Neural crest cell (in vitro differentiated cells): ENCODE data around the gene PLCL1. TPM values are rescaled to one million over a fixed set of nuclear protein-coding genes. Genes with fewer than 3 reads are reported as not detected.

ENCODE experiments used
- DNase-seq: peaks from one replicate; pipeline ENCODE4 v3.0.0; 2021; ENCODE audit warnings: low read depth, mixed read lengths, low spot score
- H3K27ac Mint-ChIP-seq: one replicate; pipeline ENCODE4 v1.8.0; 2021; ENCODE audit warnings: mild to moderate bottlenecking, mixed read lengths; ENCODE audit not compliant: unreplicated experiment
- H3K27me3 Mint-ChIP-seq: 2 replicates; pipeline ENCODE4 v1.8.0; 2021; ENCODE audit warnings: low read depth, mild to moderate bottlenecking, mixed read lengths
- H3K36me3 Mint-ChIP-seq: 2 replicates; pipeline ENCODE4 v1.8.0; 2021; ENCODE audit warnings: low read depth, mild to moderate bottlenecking, mixed read lengths
- H3K4me1 Mint-ChIP-seq: 2 replicates; pipeline ENCODE4 v1.8.0; 2021; ENCODE audit warnings: mixed read lengths
- H3K4me3 Mint-ChIP-seq: one replicate; pipeline ENCODE4 v1.8.0; 2021; ENCODE audit warnings: mild to moderate bottlenecking, mixed read lengths
- H3K9me3 Mint-ChIP-seq: 2 replicates; pipeline ENCODE4 v1.8.0; 2021; ENCODE audit warnings: mixed read lengths
- total RNA-seq: library from RNA; stranded (reverse); gene quantifications from 2 replicates; pipeline ENCODE4 v1.2.1, GENCODE V29; 2021
- TF ChIP-seq, protein P1 (sequence below): fragments of 200-600 bp; sonication (generic); conservative IDR thresholded peaks from 2 replicates; pipeline ENCODE4 v1.5.0; 2021; ENCODE audit warnings: antibody characterized with exemption, mild to moderate bottlenecking

PLCL1 gene
- total RNA-seq, 1 donor from 2014 or later: 0.72 TPM

DNA sequence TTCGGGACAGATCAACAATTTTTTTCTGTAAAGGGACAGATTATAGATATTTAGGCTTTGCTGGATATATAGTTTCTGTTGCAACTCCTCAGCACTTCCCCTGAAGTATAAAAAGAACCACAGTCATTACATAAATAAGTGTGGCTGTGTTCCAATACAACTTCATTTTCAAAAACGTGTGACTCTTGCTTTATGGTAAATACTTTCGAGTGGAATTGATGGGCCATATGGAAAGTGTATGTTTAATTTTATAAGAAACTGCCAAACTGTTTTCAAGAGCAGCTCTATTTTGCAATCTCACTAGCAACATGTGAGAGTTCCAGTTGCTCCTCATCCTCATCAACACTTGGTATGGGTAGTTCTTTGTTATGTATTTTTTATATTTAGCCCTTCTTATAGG lies 370.9 kb downstream of the PLCL1 start:
- TF ChIP-seq, protein P1, sequence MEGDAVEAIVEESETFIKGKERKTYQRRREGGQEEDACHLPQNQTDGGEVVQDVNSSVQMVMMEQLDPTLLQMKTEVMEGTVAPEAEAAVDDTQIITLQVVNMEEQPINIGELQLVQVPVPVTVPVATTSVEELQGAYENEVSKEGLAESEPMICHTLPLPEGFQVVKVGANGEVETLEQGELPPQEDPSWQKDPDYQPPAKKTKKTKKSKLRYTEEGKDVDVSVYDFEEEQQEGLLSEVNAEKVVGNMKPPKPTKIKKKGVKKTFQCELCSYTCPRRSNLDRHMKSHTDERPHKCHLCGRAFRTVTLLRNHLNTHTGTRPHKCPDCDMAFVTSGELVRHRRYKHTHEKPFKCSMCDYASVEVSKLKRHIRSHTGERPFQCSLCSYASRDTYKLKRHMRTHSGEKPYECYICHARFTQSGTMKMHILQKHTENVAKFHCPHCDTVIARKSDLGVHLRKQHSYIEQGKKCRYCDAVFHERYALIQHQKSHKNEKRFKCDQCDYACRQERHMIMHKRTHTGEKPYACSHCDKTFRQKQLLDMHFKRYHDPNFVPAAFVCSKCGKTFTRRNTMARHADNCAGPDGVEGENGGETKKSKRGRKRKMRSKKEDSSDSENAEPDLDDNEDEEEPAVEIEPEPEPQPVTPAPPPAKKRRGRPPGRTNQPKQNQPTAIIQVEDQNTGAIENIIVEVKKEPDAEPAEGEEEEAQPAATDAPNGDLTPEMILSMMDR: no peak
- no peak for DNase-seq
- peaks cover 2% of the 10 kb centered on the region for H3K36me3 Mint-ChIP-seq
- no peaks in the 10 kb centered on the region for H3K4me1 Mint-ChIP-seq
- no peaks in the 10 kb centered on the region for H3K27me3 Mint-ChIP-seq
- H3K4me3 Mint-ChIP-seq: no peak overlapping the region
- no peak overlapping the region for H3K27ac Mint-ChIP-seq
- peaks cover 14% of the 10 kb centered on the region for H3K9me3 Mint-ChIP-seq

DNA sequence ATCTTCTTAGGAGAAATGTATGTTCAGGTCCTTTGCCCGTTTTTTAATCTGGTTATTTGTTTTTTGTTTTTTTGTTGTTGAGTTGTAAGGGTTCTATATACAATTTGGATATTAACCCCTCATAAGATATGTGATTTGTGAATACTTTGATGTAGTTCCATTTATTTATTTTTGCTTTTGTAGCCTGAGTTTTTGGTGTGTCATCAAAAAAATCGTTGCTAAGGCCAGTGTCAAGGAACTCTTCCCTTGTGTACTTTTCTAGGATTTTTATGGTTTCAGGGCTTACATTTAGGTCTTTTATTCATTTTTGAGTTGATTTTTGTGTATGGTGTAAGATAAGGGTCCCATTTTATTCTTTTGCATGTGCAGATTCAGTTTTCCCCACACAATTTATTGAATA lies 372.6 kb downstream of the PLCL1 start:
- H3K27me3 Mint-ChIP-seq: no peaks in the 10 kb centered on the region
- TF ChIP-seq, protein P1: no peak
- no peaks in the 10 kb centered on the region for H3K4me1 Mint-ChIP-seq
- no peak for DNase-seq
- no peak overlapping the region for H3K4me3 Mint-ChIP-seq
- H3K36me3 Mint-ChIP-seq: peaks cover 2% of the 10 kb centered on the region
- H3K27ac Mint-ChIP-seq: no peak overlapping the region
- peaks cover 15% of the 10 kb centered on the region for H3K9me3 Mint-ChIP-seq

DNA sequence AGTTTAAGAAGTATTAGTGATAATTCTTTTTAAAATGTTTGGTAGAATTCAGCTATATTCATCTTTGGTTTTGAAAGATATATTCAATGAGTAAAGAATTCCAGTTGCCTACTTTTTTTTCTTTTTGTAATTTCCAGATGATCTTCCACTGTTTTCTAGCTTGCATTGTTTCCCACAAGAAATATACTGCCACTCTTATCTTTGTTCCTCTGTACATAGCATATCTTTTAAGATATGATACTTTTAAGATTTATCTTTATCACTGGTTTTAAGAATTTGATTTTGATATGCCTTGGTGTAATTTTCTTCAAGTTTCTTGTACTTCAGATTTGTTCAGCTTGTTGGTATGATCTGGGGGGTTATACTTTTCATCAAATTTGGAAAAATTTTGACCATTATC lies 374.4 kb downstream of the PLCL1 start:
- Mint-ChIP-seq H3K27ac (no peak overlapping the region), H3K4me3 (no peak overlapping the region), H3K9me3 (peaks cover 15% of the 10 kb centered on the region), H3K36me3 (peaks cover 2% of the 10 kb centered on the region), H3K27me3 (no peaks in the 10 kb centered on the region), H3K4me1 (no peaks in the 10 kb centered on the region)
- TF ChIP-seq, protein P1: no peak
- DNase-seq: no peak

DNA sequence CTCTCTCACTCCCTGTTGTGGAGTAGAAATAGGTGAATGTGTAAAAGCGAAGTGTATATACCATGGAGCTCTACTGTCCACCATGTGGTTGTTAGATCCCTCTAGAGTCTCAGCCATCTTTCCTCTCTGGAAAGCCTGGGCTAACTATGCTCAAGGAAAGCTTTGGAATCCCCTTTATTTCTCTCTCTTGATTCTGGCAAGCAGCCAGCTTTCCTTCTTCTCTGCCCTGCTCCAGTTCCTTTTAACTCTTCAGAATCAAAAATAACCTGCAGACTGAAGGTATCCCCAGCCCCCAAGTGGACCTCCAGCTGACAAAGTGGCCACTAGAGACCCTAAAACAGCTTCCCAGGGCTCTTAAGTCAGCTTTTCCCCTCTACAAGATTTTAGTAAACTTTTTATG lies 381.9 kb downstream of the PLCL1 start:
- H3K4me1 Mint-ChIP-seq: peaks cover 8% of the 10 kb centered on the region
- H3K9me3 Mint-ChIP-seq: peaks cover 2% of the 10 kb centered on the region
- no peaks in the 10 kb centered on the region for H3K36me3 Mint-ChIP-seq
- H3K27ac Mint-ChIP-seq: no peak overlapping the region
- TF ChIP-seq, protein P1: no peak
- no peaks in the 10 kb centered on the region for H3K27me3 Mint-ChIP-seq
- no peak for DNase-seq
- H3K4me3 Mint-ChIP-seq: no peak overlapping the region

DNA sequence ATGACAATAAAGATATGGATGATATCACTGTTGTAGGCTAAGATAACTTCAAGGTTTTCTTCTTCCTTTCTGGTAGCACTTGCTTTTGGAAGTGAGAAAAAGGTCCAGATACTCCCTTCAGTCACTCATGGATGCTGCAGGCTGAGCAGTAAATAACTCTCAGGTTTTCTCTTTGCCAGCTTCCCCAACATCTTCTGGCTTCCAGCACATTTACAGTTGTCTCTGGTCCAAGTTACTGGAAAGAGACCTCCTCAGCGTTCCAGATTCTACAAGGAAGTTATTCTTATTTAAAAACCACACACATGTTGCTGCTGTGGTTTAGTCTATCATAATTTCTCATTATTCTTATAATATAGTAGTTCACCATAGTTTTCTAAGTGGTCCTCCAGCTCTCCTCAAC lies 383.4 kb downstream of the PLCL1 start:
- Mint-ChIP-seq H3K36me3 (no peaks in the 10 kb centered on the region), H3K27me3 (no peaks in the 10 kb centered on the region), H3K27ac (no peak overlapping the region), H3K4me1 (peaks cover 8% of the 10 kb centered on the region), H3K4me3 (no peak overlapping the region), H3K9me3 (peaks cover 2% of the 10 kb centered on the region)
- TF ChIP-seq, protein P1: no peak
- DNase-seq: no peak

DNA sequence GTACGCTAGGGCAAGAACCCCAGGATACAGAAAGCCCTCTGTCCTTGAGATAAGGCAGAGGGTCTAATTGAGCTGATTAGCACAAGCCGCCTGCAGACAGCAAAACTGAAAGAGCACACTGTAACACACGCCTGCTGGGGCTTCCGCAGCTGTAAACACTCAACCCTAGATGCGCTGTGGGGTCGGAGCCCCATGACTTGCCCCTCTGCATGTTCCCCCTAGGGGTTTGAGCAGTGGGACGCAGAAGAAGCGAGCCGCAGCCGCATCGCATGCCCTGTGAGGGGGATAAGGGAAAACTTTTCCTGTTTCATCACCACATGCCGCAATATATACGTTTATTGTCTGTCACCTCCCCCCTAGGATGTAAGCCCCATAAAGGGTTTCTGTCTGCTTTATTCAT lies 384.6 kb downstream of the PLCL1 start:
- Mint-ChIP-seq H3K4me1 (peaks cover 8% of the 10 kb centered on the region), H3K36me3 (no peaks in the 10 kb centered on the region), H3K9me3 (peaks cover 2% of the 10 kb centered on the region), H3K27ac (no peak overlapping the region), H3K27me3 (no peaks in the 10 kb centered on the region), H3K4me3 (no peak overlapping the region)
- TF ChIP-seq, protein P1: no peak
- DNase-seq: no peak
